ENCODE measurements around the gene SPOCK1.
A peak's percentile ranks its signal among the peaks of the same experiment; 100 is the strongest.

DNA sequence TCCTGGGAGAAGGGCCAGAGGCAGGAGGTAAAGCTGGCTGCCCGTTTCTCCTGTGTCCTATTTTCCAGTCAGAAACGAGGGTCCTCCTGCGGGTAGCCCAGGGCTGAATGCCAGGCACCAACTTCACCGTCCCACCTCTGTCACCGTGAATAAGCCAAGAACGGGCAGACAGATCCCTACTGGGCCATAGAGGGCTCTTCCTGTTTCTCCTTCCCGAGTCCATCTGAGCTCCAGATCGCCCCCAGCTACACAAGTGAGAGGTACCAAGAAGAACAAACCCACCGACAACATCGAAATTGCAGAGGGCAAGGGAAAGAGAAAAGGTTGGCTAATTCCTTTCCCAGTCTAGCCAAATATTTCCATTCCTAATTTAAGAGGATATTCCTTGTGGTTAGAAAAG is 93.7 kb downstream of the SPOCK1 start:
- TF ChIP-seq CTCF (conservative IDR thresholded peaks at IDR 0.05; ENCODE audit: low read depth in 2 of 2) (peak in 1 of 2 experiments; percentile 20; a peak in 1 of 4 replicates), EZH2 (IDR thresholded peaks at IDR 0.05; ENCODE audit: low read depth, unreplicated experiment) (no peak), JUNB (IDR thresholded peaks at IDR 0.05; ENCODE audit: unreplicated experiment) (no peak), CREB1 (CRISPR knock-in tag; IDR thresholded peaks at IDR 0.05; ENCODE audit: low read depth) (no peak), POLR2AphosphoS5 (IDR thresholded peaks at IDR 0.05; ENCODE audit: low read depth) (no peak), ZNF114 (CRISPR knock-in tag; IDR thresholded peaks at IDR 0.05) (no peak), EZH2phosphoT487 (IDR thresholded peaks at IDR 0.05; ENCODE audit: unreplicated experiment) (no peak), NANOG (IDR thresholded peaks at IDR 0.05; ENCODE audit: borderline replicate concordance) (no peak), ZNF462 (CRISPR knock-in tag; IDR thresholded peaks at IDR 0.05) (no peak)
- TF ChIP-seq, protein P1, sequence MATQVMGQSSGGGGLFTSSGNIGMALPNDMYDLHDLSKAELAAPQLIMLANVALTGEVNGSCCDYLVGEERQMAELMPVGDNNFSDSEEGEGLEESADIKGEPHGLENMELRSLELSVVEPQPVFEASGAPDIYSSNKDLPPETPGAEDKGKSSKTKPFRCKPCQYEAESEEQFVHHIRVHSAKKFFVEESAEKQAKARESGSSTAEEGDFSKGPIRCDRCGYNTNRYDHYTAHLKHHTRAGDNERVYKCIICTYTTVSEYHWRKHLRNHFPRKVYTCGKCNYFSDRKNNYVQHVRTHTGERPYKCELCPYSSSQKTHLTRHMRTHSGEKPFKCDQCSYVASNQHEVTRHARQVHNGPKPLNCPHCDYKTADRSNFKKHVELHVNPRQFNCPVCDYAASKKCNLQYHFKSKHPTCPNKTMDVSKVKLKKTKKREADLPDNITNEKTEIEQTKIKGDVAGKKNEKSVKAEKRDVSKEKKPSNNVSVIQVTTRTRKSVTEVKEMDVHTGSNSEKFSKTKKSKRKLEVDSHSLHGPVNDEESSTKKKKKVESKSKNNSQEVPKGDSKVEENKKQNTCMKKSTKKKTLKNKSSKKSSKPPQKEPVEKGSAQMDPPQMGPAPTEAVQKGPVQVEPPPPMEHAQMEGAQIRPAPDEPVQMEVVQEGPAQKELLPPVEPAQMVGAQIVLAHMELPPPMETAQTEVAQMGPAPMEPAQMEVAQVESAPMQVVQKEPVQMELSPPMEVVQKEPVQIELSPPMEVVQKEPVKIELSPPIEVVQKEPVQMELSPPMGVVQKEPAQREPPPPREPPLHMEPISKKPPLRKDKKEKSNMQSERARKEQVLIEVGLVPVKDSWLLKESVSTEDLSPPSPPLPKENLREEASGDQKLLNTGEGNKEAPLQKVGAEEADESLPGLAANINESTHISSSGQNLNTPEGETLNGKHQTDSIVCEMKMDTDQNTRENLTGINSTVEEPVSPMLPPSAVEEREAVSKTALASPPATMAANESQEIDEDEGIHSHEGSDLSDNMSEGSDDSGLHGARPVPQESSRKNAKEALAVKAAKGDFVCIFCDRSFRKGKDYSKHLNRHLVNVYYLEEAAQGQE (IDR thresholded peaks at IDR 0.05; ENCODE audit: unreplicated experiment) = no peak

Data from GM23338 (cell line).